Activated CD4-positive, alpha-beta T cell treated with anti-CD3 and anti-CD28 coated beads for 36 hours (primary cell): ENCODE measurements around the gene MAN2A1. TPM values are rescaled to one million over a fixed set of nuclear protein-coding genes. Genes with fewer than 3 reads are reported as not detected.
A peak's percentile ranks its signal among the peaks of the same experiment; 100 is the strongest.

Source experiments
- ATAC-seq: fragments of 200-7000 bp; cut with Tn5 transposase; one replicate; pipeline ENCODE4 v1.10.0; 2021; ENCODE audit warnings: mild to moderate bottlenecking, moderate library complexity
- CTCF ChIA-PET: fragments of 350-600 bp; sonication (Branson Sonifier 250); formaldehyde crosslinking; loops from one replicate; lab custom pipeline; 2021; ENCODE audit warnings: antibody characterized with exemption; lab: Charles Lee
- POLR2A ChIA-PET: fragments of 350-600 bp; sonication (Branson Sonifier 250); formaldehyde crosslinking; loops from one replicate; lab custom pipeline; 2021; ENCODE audit warnings: antibody characterized with exemption, inconsistent platforms; lab: Charles Lee
- DNase-seq: peaks from one replicate; pipeline ENCODE4 v3.0.0-alpha.2; 2020
- H3K27ac Mint-ChIP-seq: one replicate; pipeline ENCODE4 v1.8.0; 2021; ENCODE audit warnings: mixed read lengths
- H3K27me3 Mint-ChIP-seq: one replicate; pipeline ENCODE4 v1.8.0; 2021; ENCODE audit warnings: mixed read lengths
- H3K36me3 Mint-ChIP-seq: one replicate; pipeline ENCODE4 v1.8.0; 2021; ENCODE audit warnings: low read depth, mixed read lengths
- H3K4me1 Mint-ChIP-seq: one replicate; pipeline ENCODE4 v1.8.0; 2021; ENCODE audit warnings: mixed read lengths
- H3K4me3 Mint-ChIP-seq: one replicate; pipeline ENCODE4 v1.8.0; 2021; ENCODE audit warnings: mild to moderate bottlenecking, moderate library complexity, mixed read lengths
- H3K9me3 Mint-ChIP-seq: one replicate; pipeline ENCODE4 v1.8.0; 2021; ENCODE audit warnings: low read depth, mixed read lengths
- intact Hi-C, 2 experiments: fragments of 100-400 bp; cut with DNase I in 1 of 2; cut with micrococcal nuclease in 1 of 2; formaldehyde crosslinking; loops; one replicate each; pipeline versions ENCODE4 v1.14.2 to v1.15.1; 2022 to 2024; cut with DNase I, micrococcal nuclease
- total RNA-seq, 2 experiments: library from RNA; stranded (reverse); gene quantifications; one replicate each; pipeline ENCODE4 v1.2.3, GENCODE V29; 2021

MAN2A1 gene
- total RNA-seq, 2 experiments from 2014 or later = 33.4 to 33.6 TPM

- Mint-ChIP-seq H3K4me3 (peak overlapping the region; percentile 39), H3K36me3 (peaks cover 18% of the 10 kb centered on the region), H3K4me1 (peaks cover 75% of the 10 kb centered on the region), H3K9me3 (no peaks in the 10 kb centered on the region), H3K27me3 (no peaks in the 10 kb centered on the region), H3K27ac (peak overlapping the region; percentile 24)
- intact Hi-C loops = loop anchor here (5.0 to 10.0 kb wide), 7 partner anchors 154 to 1034 kb away; partner anchors contain the start of gene TMEM232 (in 1 of the 2)
- DNase-seq (no peak), ATAC-seq (no peak)
- CTCF ChIA-PET = interaction anchor here (0.5 to 2.1 kb wide), 3 partner anchors 11 to 360 kb away, joined by 3 to 6 read pairs (median 3); no protein-coding TSS in a partner anchor
- POLR2A ChIA-PET = no interaction called here
Measured at GRCh38 chr5:109693535-109694400, 4.0 kb downstream of the MAN2A1 start.

GRCh38 chr5:109694451-109694891, 4.7 kb downstream of the MAN2A1 start:
- H3K27ac Mint-ChIP-seq = peak overlapping the region; percentile 44
- intact Hi-C loops = loop anchor here (5.0 to 10.0 kb wide), 7 partner anchors 153 to 1033 kb away; partner anchors contain the start of gene TMEM232 (in 1 of the 2)

GRCh38 chr5:109695005-109695926, 5.5 kb downstream of the MAN2A1 start:
- peaks cover 28% of the 10 kb centered on the region for H3K36me3 Mint-ChIP-seq
- H3K27ac Mint-ChIP-seq = peak overlapping the region; percentile 2
- no peaks in the 10 kb centered on the region for H3K9me3 Mint-ChIP-seq
- no peaks in the 10 kb centered on the region for H3K27me3 Mint-ChIP-seq
- intact Hi-C loops = loop anchor here in 1 of 2 experiments (5.0 to 10.0 kb wide), 3 partner anchors 92 to 720 kb away; no protein-coding TSS in a partner anchor
- no peak overlapping the region for H3K4me3 Mint-ChIP-seq
- peaks cover 85% of the 10 kb centered on the region for H3K4me1 Mint-ChIP-seq
- POLR2A ChIA-PET = interaction anchor here (0.6 kb wide), 2 partner anchors 24 to 39 kb away, joined by 3 read pairs; no protein-coding TSS in a partner anchor
- ATAC-seq (no peak), DNase-seq (no peak)
- CTCF ChIA-PET = interaction anchor here (0.5 to 1.1 kb wide), 3 partner anchors 24 to 227 kb away, joined by 3 to 4 read pairs (median 3); no protein-coding TSS in a partner anchor

More at GRCh38 chr5:109694451-109694891, 4.7 kb downstream of the MAN2A1 start:
- H3K27me3 Mint-ChIP-seq = no peaks in the 10 kb centered on the region
- H3K36me3 Mint-ChIP-seq = peaks cover 22% of the 10 kb centered on the region
- ATAC-seq (no peak), DNase-seq (no peak)
- ChIA-PET POLR2A (no interaction called here), CTCF (interaction anchor here (0.5 kb wide), 1 partner anchor 177 kb away, joined by 3 read pairs; no protein-coding TSS in a partner anchor)
- H3K9me3 Mint-ChIP-seq = no peaks in the 10 kb centered on the region
- no peak overlapping the region for H3K4me3 Mint-ChIP-seq
- H3K4me1 Mint-ChIP-seq = peaks cover 78% of the 10 kb centered on the region

- H3K4me1 Mint-ChIP-seq = peaks cover 93% of the 10 kb centered on the region
- no peak overlapping the region for H3K4me3 Mint-ChIP-seq
- H3K36me3 Mint-ChIP-seq = peaks cover 28% of the 10 kb centered on the region
- H3K9me3 Mint-ChIP-seq = no peaks in the 10 kb centered on the region
- ATAC-seq = no peak
- CTCF ChIA-PET = no interaction called here
- no peak for DNase-seq
- H3K27ac Mint-ChIP-seq = no peak overlapping the region
- H3K27me3 Mint-ChIP-seq = no peaks in the 10 kb centered on the region
- intact Hi-C loops = loop anchor here in 1 of 2 experiments (5.0 to 10.0 kb wide), 3 partner anchors 90 to 717 kb away; no protein-coding TSS in a partner anchor
- POLR2A ChIA-PET = no interaction called here
Measured at GRCh38 chr5:109697339-109697738, 7.6 kb downstream of the MAN2A1 start.

- Mint-ChIP-seq H3K36me3 (peaks cover 27% of the 10 kb centered on the region), H3K27ac (peak overlapping the region; percentile 10), H3K4me3 (no peak overlapping the region), H3K4me1 (peaks cover 79% of the 10 kb centered on the region), H3K9me3 (no peaks in the 10 kb centered on the region), H3K27me3 (no peaks in the 10 kb centered on the region)
- POLR2A ChIA-PET = no interaction called here
- intact Hi-C loops = no loop called here
- DNase-seq (no peak), ATAC-seq (no peak)
- CTCF ChIA-PET = interaction anchor here (0.8 kb wide), 1 partner anchor 18 kb away, joined by 3 read pairs; no protein-coding TSS in a partner anchor
Measured at GRCh38 chr5:109700516-109701153, 10.9 kb downstream of the MAN2A1 start.

GRCh38 chr5:109701252-109701651, 11.5 kb downstream of the MAN2A1 start:
- no peaks in the 10 kb centered on the region for H3K27me3 Mint-ChIP-seq
- intact Hi-C loops = no loop called here
- ChIA-PET POLR2A (no interaction called here), CTCF (interaction anchor here (0.7 to 1.1 kb wide), 3 partner anchors 13 to 209 kb away, joined by 3 to 4 read pairs (median 3); no protein-coding TSS in a partner anchor)
- DNase-seq (no peak), ATAC-seq (no peak)
- peaks cover 30% of the 10 kb centered on the region for H3K36me3 Mint-ChIP-seq
- no peaks in the 10 kb centered on the region for H3K9me3 Mint-ChIP-seq
- H3K4me1 Mint-ChIP-seq = peaks cover 78% of the 10 kb centered on the region
- H3K27ac Mint-ChIP-seq = no peak overlapping the region
- H3K4me3 Mint-ChIP-seq = no peak overlapping the region

- ATAC-seq (no peak), DNase-seq (no peak)
- peaks cover 25% of the 10 kb centered on the region for H3K36me3 Mint-ChIP-seq
- ChIA-PET POLR2A (no interaction called here), CTCF (interaction anchor here (0.7 to 1.1 kb wide), 2 partner anchors 13 to 210 kb away, joined by 3 to 4 read pairs; no protein-coding TSS in a partner anchor)
- H3K27ac Mint-ChIP-seq = no peak overlapping the region
- intact Hi-C loops = no loop called here
- no peaks in the 10 kb centered on the region for H3K27me3 Mint-ChIP-seq
- H3K4me3 Mint-ChIP-seq = no peak overlapping the region
- no peaks in the 10 kb centered on the region for H3K9me3 Mint-ChIP-seq
- peaks cover 77% of the 10 kb centered on the region for H3K4me1 Mint-ChIP-seq
Measured at GRCh38 chr5:109701792-109702191, 12.1 kb downstream of the MAN2A1 start.

GRCh38 chr5:109703166-109703565, 13.4 kb downstream of the MAN2A1 start:
- intact Hi-C loops = no loop called here
- peaks cover 78% of the 10 kb centered on the region for H3K4me1 Mint-ChIP-seq
- H3K36me3 Mint-ChIP-seq = peaks cover 26% of the 10 kb centered on the region
- DNase-seq (no peak), ATAC-seq (no peak)
- ChIA-PET CTCF (interaction anchor here (2.2 kb wide), 1 partner anchor 10 kb away, joined by 6 read pairs; no protein-coding TSS in a partner anchor), POLR2A (no interaction called here)
- H3K27ac Mint-ChIP-seq = no peak overlapping the region
- no peaks in the 10 kb centered on the region for H3K27me3 Mint-ChIP-seq
- no peaks in the 10 kb centered on the region for H3K9me3 Mint-ChIP-seq
- H3K4me3 Mint-ChIP-seq = no peak overlapping the region

- intact Hi-C loops = no loop called here
- ATAC-seq (no peak), DNase-seq (no peak)
- Mint-ChIP-seq H3K27me3 (no peaks in the 10 kb centered on the region), H3K4me3 (no peak overlapping the region), H3K36me3 (peaks cover 24% of the 10 kb centered on the region), H3K4me1 (peaks cover 78% of the 10 kb centered on the region), H3K9me3 (no peaks in the 10 kb centered on the region), H3K27ac (no peak overlapping the region)
- ChIA-PET POLR2A (no interaction called here), CTCF (interaction anchor here (2.2 kb wide), 1 partner anchor 11 kb away, joined by 6 read pairs; no protein-coding TSS in a partner anchor)
Measured at GRCh38 chr5:109703829-109704228, 14.1 kb downstream of the MAN2A1 start.

GRCh38 chr5:109704282-109704952, 14.7 kb downstream of the MAN2A1 start:
- Mint-ChIP-seq H3K4me3 (no peak overlapping the region), H3K9me3 (no peaks in the 10 kb centered on the region), H3K27ac (no peak overlapping the region), H3K27me3 (no peaks in the 10 kb centered on the region), H3K36me3 (peaks cover 21% of the 10 kb centered on the region), H3K4me1 (peaks cover 78% of the 10 kb centered on the region)
- intact Hi-C loops = no loop called here
- ATAC-seq (no peak), DNase-seq (no peak)
- CTCF ChIA-PET = interaction anchor here (0.7 to 2.2 kb wide), 2 partner anchors 11 to 14 kb away, joined by 3 to 6 read pairs; no protein-coding TSS in a partner anchor
- POLR2A ChIA-PET = no interaction called here
